ACC112 (cell line): Measurements from ENCODE around the gene ZMYND8.

Experiments
- H2AFZ ChIP-seq: fragments of 200-600 bp; sonication (generic); one replicate; pipeline ENCODE4 v1.6.0; 2017; ENCODE audit warnings: antibody characterized with exemption, low read length; ENCODE audit not compliant: unreplicated experiment
- H3K27ac ChIP-seq: fragments of 200-600 bp; sonication (generic); 2 replicates; pipeline ENCODE4 v1.5.1; 2014; ENCODE audit warnings: low read depth, mild to moderate bottlenecking, antibody characterized with exemption, low read length, moderate library complexity
- H3K27me3 ChIP-seq: fragments of 200-600 bp; sonication (generic); 2 replicates; pipeline ENCODE4 v1.6.1; 2014; ENCODE audit warnings: mild to moderate bottlenecking, antibody characterized with exemption, low read length, moderate library complexity, mixed read lengths; ENCODE audit not compliant: insufficient read depth
- H3K36me3 ChIP-seq: fragments of 200-600 bp; sonication (generic); 2 replicates; pipeline ENCODE4 v1.6.1; 2016; ENCODE audit warnings: mild to moderate bottlenecking, antibody characterized with exemption, low read length, moderate library complexity, mixed read lengths; ENCODE audit not compliant: insufficient read depth
- H3K4me1 ChIP-seq: fragments of 200-600 bp; sonication (generic); one replicate; pipeline ENCODE4 v1.6.1; 2016; ENCODE audit warnings: low read length, mixed read lengths; ENCODE audit not compliant: insufficient read depth, unreplicated experiment, control insufficient read depth
- H3K4me3 ChIP-seq: fragments of 200-600 bp; sonication (generic); 2 replicates; pipeline ENCODE4 v1.5.1; 2014; ENCODE audit warnings: mild to moderate bottlenecking, low read depth, low read length
- H3K79me2 ChIP-seq: fragments of 200-600 bp; sonication (generic); one replicate; pipeline ENCODE4 v1.6.0; 2016; ENCODE audit warnings: low read length; ENCODE audit not compliant: control insufficient read depth, unreplicated experiment, insufficient read depth

Gene ZMYND8

GRCh38 chr20:47305667-47306066 is 50.8 kb downstream of the ZMYND8 start:
- H3K27ac ChIP-seq = 0 out of 2 replicates have a peak overlapping the region, but pooled peaks have one; percentile 11
- H3K79me2 ChIP-seq = peaks cover 7% of the 10 kb centered on the region
- no peaks in the 10 kb centered on the region for H3K4me1 ChIP-seq
- no peak overlapping the region for H3K4me3 ChIP-seq
- no peak overlapping the region for H2AFZ ChIP-seq
- H3K27me3 ChIP-seq = no peaks in the 10 kb centered on the region
- H3K36me3 ChIP-seq = peaks cover 26% of the 10 kb centered on the region

GRCh38 chr20:47304287-47304686 is 52.2 kb downstream of the ZMYND8 start:
- peaks cover 18% of the 10 kb centered on the region for H3K36me3 ChIP-seq
- H3K27ac ChIP-seq = 0 out of 2 replicates have a peak overlapping the region, but pooled peaks have one; percentile 5
- peaks cover 6% of the 10 kb centered on the region for H3K79me2 ChIP-seq
- peaks cover 4% of the 10 kb centered on the region for H3K4me1 ChIP-seq
- H3K27me3 ChIP-seq = no peaks in the 10 kb centered on the region
- no peak overlapping the region for H3K4me3 ChIP-seq
- H2AFZ ChIP-seq = no peak overlapping the region

GRCh38 chr20:47303736-47304135 is 52.8 kb downstream of the ZMYND8 start:
- Histone ChIP-seq H3K4me1 (peaks cover 4% of the 10 kb centered on the region), H3K79me2 (peaks cover 6% of the 10 kb centered on the region), H3K36me3 (peaks cover 20% of the 10 kb centered on the region), H3K27ac (no peak overlapping the region), H3K4me3 (no peak overlapping the region), H3K27me3 (no peaks in the 10 kb centered on the region), H2AFZ (no peak overlapping the region)

GRCh38 chr20:47300071-47300470 is 56.4 kb downstream of the ZMYND8 start:
- Histone ChIP-seq H3K36me3 (peaks cover 39% of the 10 kb centered on the region), H3K4me3 (no peak overlapping the region), H2AFZ (no peak overlapping the region), H3K79me2 (peaks cover 6% of the 10 kb centered on the region), H3K4me1 (peaks cover 4% of the 10 kb centered on the region), H3K27me3 (no peaks in the 10 kb centered on the region), H3K27ac (peak overlapping the region; percentile 41; the same call in 1 of the 2 replicates)

GRCh38 chr20:47298624-47299023 is 57.9 kb downstream of the ZMYND8 start:
- H2AFZ ChIP-seq = no peak overlapping the region
- peaks cover 40% of the 10 kb centered on the region for H3K36me3 ChIP-seq
- H3K27ac ChIP-seq = no peak overlapping the region

GRCh38 chr20:47297746-47298145 is 58.8 kb downstream of the ZMYND8 start:
- no peak overlapping the region for H2AFZ ChIP-seq
- no peak overlapping the region for H3K27ac ChIP-seq
- H3K4me1 ChIP-seq = peaks cover 4% of the 10 kb centered on the region
- H3K36me3 ChIP-seq = peaks cover 34% of the 10 kb centered on the region
- H3K79me2 ChIP-seq = peaks cover 3% of the 10 kb centered on the region
- no peak overlapping the region for H3K4me3 ChIP-seq
- H3K27me3 ChIP-seq = no peaks in the 10 kb centered on the region

More at GRCh38 chr20:47298624-47299023, 57.9 kb downstream of the ZMYND8 start:
- Histone ChIP-seq H3K27me3 (no peaks in the 10 kb centered on the region), H3K4me1 (peaks cover 4% of the 10 kb centered on the region), H3K79me2 (peaks cover 4% of the 10 kb centered on the region), H3K4me3 (no peak overlapping the region)

- H2AFZ ChIP-seq = no peak overlapping the region
- peaks cover 39% of the 10 kb centered on the region for H3K36me3 ChIP-seq
- no peaks in the 10 kb centered on the region for H3K27me3 ChIP-seq
- no peaks in the 10 kb centered on the region for H3K79me2 ChIP-seq
- no peak overlapping the region for H3K4me3 ChIP-seq
- H3K4me1 ChIP-seq = peaks cover 4% of the 10 kb centered on the region
- H3K27ac ChIP-seq = no peak overlapping the region
Measured at GRCh38 chr20:47296950-47297349, 59.5 kb downstream of the ZMYND8 start.

GRCh38 chr20:47295921-47296426 is 60.5 kb downstream of the ZMYND8 start:
- Histone ChIP-seq H3K4me3 (no peak overlapping the region), H3K27ac (no peak overlapping the region), H3K27me3 (no peaks in the 10 kb centered on the region), H2AFZ (no peak overlapping the region), H3K4me1 (peaks cover 4% of the 10 kb centered on the region), H3K36me3 (peaks cover 46% of the 10 kb centered on the region), H3K79me2 (no peaks in the 10 kb centered on the region)

GRCh38 chr20:47295129-47295813 is 61.2 kb downstream of the ZMYND8 start:
- Histone ChIP-seq H3K79me2 (no peaks in the 10 kb centered on the region), H3K27ac (no peak overlapping the region), H3K36me3 (peaks cover 48% of the 10 kb centered on the region), H2AFZ (no peak overlapping the region), H3K4me1 (peaks cover 2% of the 10 kb centered on the region), H3K4me3 (no peak overlapping the region), H3K27me3 (no peaks in the 10 kb centered on the region)

GRCh38 chr20:47293631-47294030 is 62.9 kb downstream of the ZMYND8 start:
- H3K4me1 ChIP-seq = no peaks in the 10 kb centered on the region
- H3K27me3 ChIP-seq = no peaks in the 10 kb centered on the region
- no peak overlapping the region for H3K4me3 ChIP-seq
- H3K36me3 ChIP-seq = peaks cover 58% of the 10 kb centered on the region
- H2AFZ ChIP-seq = no peak overlapping the region
- H3K79me2 ChIP-seq = no peaks in the 10 kb centered on the region
- H3K27ac ChIP-seq = no peak overlapping the region

- H3K4me3 ChIP-seq = no peak overlapping the region
- peaks cover 51% of the 10 kb centered on the region for H3K36me3 ChIP-seq
- H2AFZ ChIP-seq = no peak overlapping the region
- H3K4me1 ChIP-seq = no peaks in the 10 kb centered on the region
- H3K27me3 ChIP-seq = no peaks in the 10 kb centered on the region
- H3K27ac ChIP-seq = no peak overlapping the region
- no peaks in the 10 kb centered on the region for H3K79me2 ChIP-seq
Measured at GRCh38 chr20:47292581-47292980, 63.9 kb downstream of the ZMYND8 start.
